ENCODE data around the gene TTLL12.

TTLL12 gene

GRCh38 chr22:43167001-43167589, 19.8 kb downstream of the TTLL12 start:
- DNase-seq (ENCODE audit: extremely low spot score), result no peak
- CTCF ChIA-PET, result no interaction called here
- no peak for TF ChIP-seq CTCF (IDR thresholded peaks at IDR 0.05; ENCODE audit: control extremely low read depth, extremely low read depth, low read depth, missing control alignments)
- POLR2A ChIA-PET, result no interaction called here

- TF ChIP-seq CTCF (IDR thresholded peaks at IDR 0.05; ENCODE audit: control extremely low read depth, extremely low read depth, low read depth, missing control alignments), result no peak
- POLR2A ChIA-PET, result no interaction called here
- CTCF ChIA-PET, result no interaction called here
- no peak for DNase-seq (ENCODE audit: extremely low spot score)
These were observed 20.6 kb downstream of the TTLL12 start for GRCh38 chr22:43166132-43166930.

- ChIA-PET POLR2A (no interaction called here), CTCF (no interaction called here)
- TF ChIP-seq CTCF (IDR thresholded peaks at IDR 0.05; ENCODE audit: control extremely low read depth, extremely low read depth, low read depth, missing control alignments), result no peak
- no peak for DNase-seq (ENCODE audit: extremely low spot score)
These were observed 22.3 kb downstream of the TTLL12 start for GRCh38 chr22:43164636-43165035.

GRCh38 chr22:43163241-43163795, 23.6 kb downstream of the TTLL12 start:
- ChIA-PET CTCF (no interaction called here), POLR2A (interaction anchor here (0.7 kb wide), 1 partner anchor 11 kb away, joined by 3 read pairs; no protein-coding TSS in a partner anchor)
- DNase-seq (ENCODE audit: extremely low spot score), result no peak
- no peak for TF ChIP-seq CTCF (IDR thresholded peaks at IDR 0.05; ENCODE audit: control extremely low read depth, extremely low read depth, low read depth, missing control alignments)

GRCh38 chr22:43162412-43163150, 24.4 kb downstream of the TTLL12 start:
- ChIA-PET CTCF (interaction anchor here (1.0 kb wide), 1 partner anchor 31 kb away, joined by 3 read pairs; no protein-coding TSS in a partner anchor), POLR2A (no interaction called here)
- no peak for DNase-seq (ENCODE audit: extremely low spot score)
- no peak for TF ChIP-seq CTCF (IDR thresholded peaks at IDR 0.05; ENCODE audit: control extremely low read depth, extremely low read depth, low read depth, missing control alignments)

GRCh38 chr22:43160497-43161126, 26.3 kb downstream of the TTLL12 start:
- ChIA-PET CTCF (no interaction called here), POLR2A (no interaction called here)
- TF ChIP-seq CTCF (IDR thresholded peaks at IDR 0.05; ENCODE audit: control extremely low read depth, extremely low read depth, low read depth, missing control alignments), result no peak
- DNase-seq (ENCODE audit: extremely low spot score), result no peak

Measured in GM10248 (cell line).